Measurements from ENCODE around the gene GPR32. TPM values are rescaled to one million over a fixed set of nuclear protein-coding genes. Genes with fewer than 3 reads are reported as not detected.
"Not testable (repeated sequence)": the region's sequence is repeated elsewhere in the genome, so short reads cannot be mapped to it uniquely, and the experiment has no call there.

The GPR32 gene
- total RNA-seq, 1 donor from 2014 or later, result not detected

GRCh38 chr19:50799547-50799851 is 29.2 kb downstream of the GPR32 start:
- no peak for DNase-seq (ENCODE audit: low spot score)

GRCh38 chr19:50801107-50801506 is 30.8 kb downstream of the GPR32 start:
- DNase-seq (ENCODE audit: low spot score), result peak; percentile 33

GRCh38 chr19:50803633-50804419 is 33.6 kb downstream of the GPR32 start:
- DNase-seq (ENCODE audit: low spot score), result no peak

- DNase-seq (ENCODE audit: low spot score), result peak; percentile 99
These were observed 34.4 kb downstream of the GPR32 start for GRCh38 chr19:50804420-50805272.

GRCh38 chr19:50808856-50809255 is 38.6 kb downstream of the GPR32 start:
- no peak for DNase-seq (ENCODE audit: low spot score)

GRCh38 chr19:50811622-50812238 is 41.5 kb downstream of the GPR32 start:
- not testable (repeated sequence) for DNase-seq (ENCODE audit: low spot score)

GRCh38 chr19:50812474-50812873 is 42.2 kb downstream of the GPR32 start:
- DNase-seq (ENCODE audit: low spot score), result no peak

- no peak for DNase-seq (ENCODE audit: low spot score)
These were observed 44.6 kb downstream of the GPR32 start for GRCh38 chr19:50814883-50815282.

GRCh38 chr19:50815439-50815838 is 45.2 kb downstream of the GPR32 start:
- DNase-seq (ENCODE audit: low spot score), result no peak

- no peak for DNase-seq (ENCODE audit: low spot score)
These were observed 47.9 kb downstream of the GPR32 start for GRCh38 chr19:50817941-50818858.

GRCh38 chr19:50818859-50819472 is 48.7 kb downstream of the GPR32 start:
- no peak for DNase-seq (ENCODE audit: low spot score)

- DNase-seq (ENCODE audit: low spot score), result no peak
These were observed 49.4 kb downstream of the GPR32 start for GRCh38 chr19:50819636-50820035.

GRCh38 chr19:50820086-50820485 is 49.8 kb downstream of the GPR32 start:
- DNase-seq (ENCODE audit: low spot score), result no peak

- DNase-seq (ENCODE audit: low spot score), result no peak
These were observed 50.4 kb downstream of the GPR32 start for GRCh38 chr19:50820549-50821247.

GRCh38 chr19:50821248-50821612 is 51.0 kb downstream of the GPR32 start:
- no peak for DNase-seq (ENCODE audit: low spot score)

Other genes starting within 250 kb of the GPR32 start
- gene LRRC4B, start 202.0 kb upstream of the GPR32 start, total RNA-seq (ENCODE audit: insufficient read depth, low replicate concordance), result 35.9 TPM
- 0.48 TPM for gene SYT3, start 130.6 kb upstream of the GPR32 start, total RNA-seq (ENCODE audit: insufficient read depth, low replicate concordance)
- gene C19orf81, start 121.0 kb upstream of the GPR32 start, total RNA-seq (ENCODE audit: insufficient read depth, low replicate concordance), result not detected
- 0.72 TPM for gene SHANK1, start 50.7 kb upstream of the GPR32 start, total RNA-seq (ENCODE audit: insufficient read depth, low replicate concordance)
- 65.5 TPM for gene CLEC11A, start 47.1 kb upstream of the GPR32 start, total RNA-seq (ENCODE audit: insufficient read depth, low replicate concordance)
- gene ACP4, start 20.0 kb downstream of the GPR32 start, total RNA-seq (ENCODE audit: insufficient read depth, low replicate concordance), result not detected
- gene KLK1, start 53.3 kb downstream of the GPR32 start, total RNA-seq (ENCODE audit: insufficient read depth, low replicate concordance), result not detected
- gene KLK15, start 63.1 kb downstream of the GPR32 start, total RNA-seq (ENCODE audit: insufficient read depth, low replicate concordance), result 1.2 TPM
- 0.48 TPM for gene KLK3, start 84.5 kb downstream of the GPR32 start, total RNA-seq (ENCODE audit: insufficient read depth, low replicate concordance)
- 9.6 TPM for gene KLK2, start 103.0 kb downstream of the GPR32 start, total RNA-seq (ENCODE audit: insufficient read depth, low replicate concordance)
- 1.4 TPM for gene KLK4, start 140.9 kb downstream of the GPR32 start, total RNA-seq (ENCODE audit: insufficient read depth, low replicate concordance)
- not detected for gene KLK5, start 182.6 kb downstream of the GPR32 start, total RNA-seq (ENCODE audit: insufficient read depth, low replicate concordance)
- gene KLK6, start 199.1 kb downstream of the GPR32 start, total RNA-seq (ENCODE audit: insufficient read depth, low replicate concordance), result not detected
- 0.72 TPM for gene KLK7, start 213.5 kb downstream of the GPR32 start, total RNA-seq (ENCODE audit: insufficient read depth, low replicate concordance)
- not detected for gene KLK8, start 231.1 kb downstream of the GPR32 start, total RNA-seq (ENCODE audit: insufficient read depth, low replicate concordance)
- 0.24 TPM for gene KLK10, start 249.2 kb downstream of the GPR32 start, total RNA-seq (ENCODE audit: insufficient read depth, low replicate concordance)

Data from umbilical cord (tissue), 2 donors.